ENCODE results near the gene TXNDC11. TPM values are rescaled to one million over a fixed set of nuclear protein-coding genes. Genes with fewer than 3 reads are reported as not detected.

Gene TXNDC11
- polyA plus RNA-seq, 4 donors, result 27.6 to 42.1 (median 40.2) TPM

- no peak for DNase-seq (ENCODE audit: low read depth in 4 of 4, low spot score in 3 of 4)
Observed at GRCh38 chr16:11666103-11667055, 76.3 kb downstream of the TXNDC11 start.

DNA sequence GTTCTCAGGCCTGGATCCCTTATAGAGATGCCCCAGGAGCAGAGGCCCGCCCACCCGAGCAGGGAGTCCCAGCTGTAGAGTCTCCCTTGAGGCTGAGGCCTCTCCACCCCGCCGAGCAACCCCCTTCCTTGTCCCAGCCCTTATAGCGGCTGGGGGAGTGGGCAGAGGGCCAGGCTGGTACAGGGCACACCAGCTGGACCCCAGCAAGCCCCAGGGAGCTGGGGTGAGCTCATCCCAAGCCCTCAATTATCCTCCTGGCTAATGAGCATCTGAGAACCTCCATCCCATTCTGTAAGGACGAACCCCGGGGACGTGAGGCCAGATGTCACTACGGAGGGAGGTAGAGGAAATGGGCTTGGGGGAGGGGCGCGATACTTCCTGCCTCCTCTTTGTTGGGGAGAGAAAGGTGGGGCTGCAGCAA is 77.6 kb downstream of the TXNDC11 start:
- DNase-seq (ENCODE audit: low read depth in 4 of 4, low spot score in 3 of 4), result no peak

GRCh38 chr16:11662582-11662981 is 80.1 kb downstream of the TXNDC11 start:
- DNase-seq (ENCODE audit: low read depth in 4 of 4, low spot score in 3 of 4), result no peak

DNA sequence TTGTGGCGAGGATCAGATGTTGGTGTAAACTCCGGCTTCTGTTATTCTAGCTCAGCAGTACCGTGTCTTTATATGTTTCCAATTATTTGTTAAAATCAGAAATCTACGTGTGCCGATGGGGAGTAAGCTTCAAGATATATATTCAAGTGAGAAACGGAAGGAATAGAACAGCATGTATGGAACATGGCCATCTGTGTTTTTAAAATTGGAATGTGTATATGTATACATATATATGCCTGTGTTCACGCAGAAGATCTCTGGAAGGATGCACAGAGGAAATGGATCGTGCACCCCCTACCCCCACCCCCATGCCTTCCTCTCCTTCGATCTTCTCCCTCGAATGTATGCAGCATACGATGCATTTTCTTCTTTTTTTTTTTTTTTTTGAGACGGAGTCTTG is 82.1 kb downstream of the TXNDC11 start:
- no peak for DNase-seq (ENCODE audit: low read depth in 4 of 4, low spot score in 3 of 4)

- no peak for DNase-seq (ENCODE audit: low read depth in 4 of 4, low spot score in 3 of 4)
Observed at GRCh38 chr16:11658896-11659708, 83.6 kb downstream of the TXNDC11 start.

DNA sequence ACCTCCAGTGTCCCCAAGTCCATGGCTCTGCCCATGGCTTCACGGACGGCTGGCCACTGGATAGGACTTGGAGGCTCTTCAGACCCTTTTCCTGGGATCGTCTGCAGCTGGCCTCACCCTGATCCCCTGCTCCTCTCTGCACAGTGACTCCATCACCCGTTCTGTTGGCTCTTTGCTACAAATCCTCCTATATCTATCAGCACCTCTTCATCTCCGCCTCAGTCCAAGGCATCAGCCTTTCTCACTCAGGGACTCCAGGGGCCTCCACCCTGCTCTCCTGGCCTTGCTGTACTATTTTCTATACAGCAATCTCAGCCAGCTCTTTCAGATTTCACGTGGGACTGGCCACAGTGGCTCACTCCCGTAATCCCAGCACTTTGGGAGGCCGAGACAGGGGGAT is 85.1 kb downstream of the TXNDC11 start:
- DNase-seq (ENCODE audit: low read depth in 4 of 4, low spot score in 3 of 4), result no peak

DNA sequence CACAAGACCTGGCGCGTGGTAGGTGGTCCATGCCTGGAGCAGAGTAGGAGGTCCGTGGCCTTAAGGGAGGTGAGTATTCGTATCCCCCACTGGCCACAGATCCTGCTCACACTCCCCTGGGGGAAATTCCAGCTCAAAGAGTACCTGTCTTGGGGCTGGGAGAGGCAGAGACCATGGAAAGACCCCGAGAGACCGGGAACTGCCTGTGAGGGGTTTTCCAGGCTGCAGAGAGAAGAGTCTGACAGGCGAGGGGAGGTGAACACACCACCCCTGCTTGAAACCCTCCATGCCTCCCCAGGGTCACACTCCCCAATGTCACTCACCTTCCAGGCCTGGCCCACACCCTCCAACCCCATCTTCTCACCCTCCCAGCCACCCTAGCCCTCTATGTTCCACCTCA is 87.0 kb downstream of the TXNDC11 start:
- DNase-seq (ENCODE audit: low read depth in 4 of 4, low spot score in 3 of 4), result no peak

GRCh38 chr16:11651796-11652195 is 90.9 kb downstream of the TXNDC11 start:
- DNase-seq (ENCODE audit: low read depth in 4 of 4, low spot score in 3 of 4), result no peak

DNA sequence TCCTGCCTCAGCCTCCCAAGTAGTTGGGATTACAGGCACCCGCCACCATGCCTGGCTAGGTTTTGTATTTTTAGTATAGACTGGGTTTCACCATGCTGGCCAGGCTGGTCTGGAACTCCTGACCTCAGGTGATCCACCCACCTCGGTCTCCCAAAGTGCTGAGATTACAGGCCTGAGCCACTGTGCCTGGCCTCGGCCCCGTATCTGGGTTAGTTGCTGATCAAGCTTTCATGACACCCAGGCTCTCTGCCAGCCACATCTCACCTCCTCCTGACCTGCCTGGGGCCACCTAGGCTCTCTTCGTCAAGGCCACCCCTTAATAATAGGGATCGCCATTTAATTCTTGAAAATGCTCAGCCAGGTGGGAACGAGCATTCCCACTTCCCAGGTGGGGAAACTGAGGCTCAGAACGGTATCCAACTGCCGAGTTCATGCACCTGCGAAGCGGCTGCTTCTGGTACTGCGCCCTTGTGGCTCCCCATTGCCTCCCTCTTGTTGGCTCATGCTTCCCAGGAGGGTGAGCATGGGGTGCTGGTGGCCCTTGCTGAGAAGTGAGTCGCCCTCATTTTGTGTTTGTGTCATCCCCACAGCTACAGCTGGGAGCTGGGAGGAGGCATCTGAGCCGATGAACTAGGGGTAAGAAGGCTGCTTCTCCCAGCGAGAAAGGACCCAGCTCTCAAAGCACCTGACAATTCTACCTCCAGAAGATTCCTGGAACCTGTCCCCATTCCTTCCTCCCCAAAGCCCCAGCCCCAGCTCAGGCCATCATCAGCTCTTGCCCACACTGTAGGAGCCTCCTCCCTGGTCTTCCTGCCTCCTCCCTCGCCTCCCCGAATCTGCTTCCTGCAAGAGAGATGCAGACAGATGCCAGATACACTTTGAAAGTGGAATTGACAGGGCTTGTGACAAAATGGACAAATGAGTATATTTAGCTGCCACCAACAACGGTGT is 91.7 kb downstream of the TXNDC11 start:
- DNase-seq (ENCODE audit: low read depth in 4 of 4, low spot score in 3 of 4), result no peak

- no peak for DNase-seq (ENCODE audit: low read depth in 4 of 4, low spot score in 3 of 4)
Observed at GRCh38 chr16:11649276-11649675, 93.4 kb downstream of the TXNDC11 start.

DNA sequence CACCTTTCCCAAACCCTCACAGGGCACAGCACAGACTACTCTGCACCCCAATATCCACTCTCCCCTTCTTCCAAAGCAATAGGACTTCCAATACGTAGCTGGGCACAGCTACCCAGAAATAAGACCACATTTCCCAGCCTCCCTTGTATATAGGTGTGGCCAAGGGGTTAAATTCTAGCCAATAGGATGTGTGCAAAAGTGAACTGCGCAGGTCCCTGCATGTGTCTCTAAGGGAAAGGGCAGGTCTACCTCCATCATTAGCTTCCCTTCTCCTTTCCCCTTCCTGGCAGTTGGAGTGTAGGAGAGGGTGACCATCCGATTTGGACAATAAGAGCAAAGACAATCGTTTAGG is 99.9 kb downstream of the TXNDC11 start:
- DNase-seq (ENCODE audit: low read depth in 4 of 4, low spot score in 3 of 4), result no peak

DNA sequence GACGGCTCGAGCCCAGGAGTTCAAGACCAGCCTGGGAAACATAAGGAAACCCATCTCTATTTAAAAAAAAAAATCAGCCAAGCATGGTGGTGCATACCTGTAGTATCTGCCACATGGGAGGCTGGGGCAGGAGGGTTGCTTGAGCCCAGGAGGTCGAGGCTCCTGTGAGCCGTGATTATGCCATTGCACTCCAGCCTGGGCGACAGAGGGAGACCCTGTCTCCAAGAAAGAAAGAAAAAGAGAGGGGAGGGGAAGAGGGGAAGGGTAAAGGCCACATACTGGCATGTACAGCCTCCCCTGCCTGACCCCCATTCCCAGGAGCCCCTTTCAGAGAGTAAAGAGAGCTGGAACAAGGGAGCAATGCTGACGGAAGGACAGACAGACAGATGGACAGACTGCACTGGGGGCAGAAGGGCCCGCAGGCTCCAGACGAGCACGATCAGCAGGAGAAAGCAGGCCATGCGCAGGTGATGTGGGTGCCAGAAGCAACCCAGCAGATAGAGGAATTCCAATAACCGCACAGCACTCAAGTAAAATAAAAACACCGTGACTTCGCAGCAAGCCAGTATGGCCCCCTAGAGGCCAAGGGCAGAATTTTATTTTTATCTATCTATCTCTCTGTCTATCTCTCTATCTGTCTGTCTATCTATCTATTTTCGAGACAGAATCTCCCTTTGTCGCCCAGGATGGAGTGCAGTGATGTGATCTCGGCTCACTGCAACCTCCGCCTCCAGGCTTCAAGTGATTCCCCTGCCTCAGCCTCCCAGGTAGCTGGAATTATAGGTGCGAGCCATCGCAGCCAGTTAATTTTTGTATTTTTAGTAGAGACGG is 101.5 kb downstream of the TXNDC11 start:
- DNase-seq (ENCODE audit: low read depth in 4 of 4, low spot score in 3 of 4), result no peak

DNA sequence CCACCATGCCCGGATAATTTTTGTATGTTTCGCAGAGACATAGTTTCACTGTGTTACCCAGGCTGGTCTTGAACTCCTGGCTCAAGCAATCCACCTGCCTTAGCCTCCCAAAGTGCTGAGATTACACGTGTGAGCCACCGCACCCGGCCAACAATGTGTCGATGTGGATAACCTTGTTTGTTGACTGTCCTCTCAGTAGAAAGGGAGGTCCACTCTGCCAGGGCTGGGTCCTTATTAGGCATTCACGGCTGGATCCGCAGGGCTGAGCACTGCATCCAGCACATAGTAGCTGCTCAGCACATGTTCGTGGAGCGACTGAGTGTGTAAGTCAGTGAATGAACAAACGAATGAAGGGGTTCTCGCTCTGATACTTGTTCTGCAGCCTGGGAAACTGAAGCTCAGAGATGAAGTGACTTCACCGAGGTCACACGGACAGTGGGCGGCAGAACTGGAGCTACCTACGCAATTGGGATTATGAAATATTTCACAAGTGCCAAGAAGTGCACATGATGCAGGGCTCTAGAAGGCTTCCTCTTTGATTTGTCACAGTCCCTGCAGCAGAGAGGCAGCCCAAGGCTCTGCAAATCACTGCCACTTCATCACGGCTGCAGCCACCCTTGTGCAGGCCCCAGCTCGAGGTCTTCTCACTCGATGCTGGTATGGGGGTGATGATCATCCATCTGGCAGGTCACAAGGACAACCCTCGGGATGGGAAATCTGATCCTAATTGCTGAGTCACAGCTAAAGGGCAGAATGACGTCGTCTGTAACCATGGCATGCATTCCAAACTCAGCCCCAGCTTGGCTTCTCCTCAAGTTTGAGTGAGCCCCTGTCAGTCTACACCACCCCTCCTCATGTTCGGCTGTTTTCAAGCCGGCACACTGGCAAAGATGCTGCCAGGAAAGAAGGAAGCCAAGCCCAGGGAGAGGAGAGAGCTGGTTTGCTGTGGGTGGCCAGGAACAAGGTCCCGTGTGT is 102.4 kb downstream of the TXNDC11 start:
- no peak for DNase-seq (ENCODE audit: low read depth in 4 of 4, low spot score in 3 of 4)

DNA sequence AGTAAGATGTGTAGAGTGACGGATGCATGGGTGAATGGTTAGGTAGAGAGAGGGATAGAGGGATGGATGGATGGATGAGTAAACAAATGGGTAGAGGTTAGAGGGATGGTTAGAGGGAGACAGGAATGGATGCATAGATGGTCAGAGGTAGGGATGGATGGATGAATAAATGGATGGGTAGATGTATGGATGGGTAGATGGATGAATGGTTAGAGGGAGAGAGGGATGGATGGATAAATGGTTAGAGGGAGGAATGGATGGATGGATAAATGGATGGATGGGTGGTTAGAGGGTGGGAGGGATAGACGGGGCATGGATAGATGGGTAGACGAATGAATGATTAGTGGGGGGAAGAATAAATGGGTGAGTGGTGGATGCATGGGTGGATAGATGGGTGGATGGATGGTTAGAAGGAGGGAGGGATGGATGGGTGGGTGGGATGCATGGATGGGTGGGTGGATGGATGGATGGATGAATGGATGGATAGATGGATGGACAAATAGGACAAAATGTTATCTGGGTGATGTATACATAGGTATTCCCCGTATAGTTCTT is 103.6 kb downstream of the TXNDC11 start:
- no peak for DNase-seq (ENCODE audit: low read depth in 4 of 4, low spot score in 3 of 4)

- DNase-seq (ENCODE audit: low read depth in 4 of 4, low spot score in 3 of 4), result no peak
Observed at GRCh38 chr16:11638140-11638539, 104.5 kb downstream of the TXNDC11 start.

DNA sequence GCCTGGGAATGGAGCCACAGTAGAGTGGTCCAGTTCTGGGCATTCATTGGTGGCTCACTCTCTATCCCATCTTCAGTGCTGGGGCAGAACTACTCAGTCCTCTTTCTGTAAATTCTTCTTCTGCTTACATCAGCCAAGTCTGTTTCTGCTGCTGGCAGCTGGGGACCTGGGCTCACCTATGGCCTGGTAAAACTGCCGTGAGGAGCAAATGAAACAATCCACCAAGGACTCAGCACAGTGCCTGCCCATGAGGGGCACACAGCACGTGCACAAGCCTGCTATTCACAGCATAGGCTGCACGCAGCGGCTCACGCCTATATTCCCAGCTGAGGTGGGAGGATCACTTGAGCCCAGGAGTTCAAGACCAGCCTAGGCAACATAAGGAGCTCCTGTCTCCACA is 105.3 kb downstream of the TXNDC11 start:
- no peak for DNase-seq (ENCODE audit: low read depth in 4 of 4, low spot score in 3 of 4)

GRCh38 chr16:11636172-11636721 is 106.4 kb downstream of the TXNDC11 start:
- DNase-seq (ENCODE audit: low read depth in 4 of 4, low spot score in 3 of 4), result peak in 1 of 4 donors; percentile 63

- DNase-seq (ENCODE audit: low read depth in 4 of 4, low spot score in 3 of 4), result no peak
Observed at GRCh38 chr16:11635679-11636171, 106.9 kb downstream of the TXNDC11 start.
